ENCODE measurements around the gene KRT27.

Gene KRT27

DNA sequence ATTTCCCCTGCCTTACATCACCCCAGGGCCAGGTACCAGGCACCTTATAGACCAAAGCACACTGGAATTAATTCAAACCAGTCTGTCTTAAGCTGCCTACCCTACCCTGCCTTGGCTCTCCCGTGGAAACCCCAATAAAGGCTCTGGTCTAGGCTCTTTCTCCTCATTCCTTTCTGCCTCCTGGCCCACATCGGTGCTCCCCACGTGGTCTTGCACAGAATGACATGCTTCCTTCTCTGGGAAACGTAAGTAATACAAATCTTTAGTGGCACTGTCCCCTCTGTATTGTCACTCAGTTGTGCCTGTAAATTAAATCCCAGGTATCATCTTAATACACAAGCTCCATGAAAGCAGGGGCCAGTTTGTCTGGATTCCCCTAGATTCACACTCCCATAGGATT lies 43.8 kb downstream of the KRT27 start:
- no peak for ATAC-seq
- TF ChIP-seq TCF4 (CRISPR knock-in tag; IDR thresholded peaks at IDR 0.05; ENCODE audit: borderline replicate concordance) (no peak), BACH2 (CRISPR knock-in tag; IDR thresholded peaks at IDR 0.05; ENCODE audit: borderline replicate concordance) (no peak), ZNF565 (CRISPR knock-in tag; conservative IDR thresholded peaks at IDR 0.05; ENCODE audit: low read depth) (no peak), ZC3H10 (CRISPR knock-in tag; IDR thresholded peaks at IDR 0.05) (no peak), TOX (CRISPR knock-in tag; IDR thresholded peaks at IDR 0.05; ENCODE audit: borderline replicate concordance) (no peak), ARNTL (CRISPR knock-in tag; IDR thresholded peaks at IDR 0.05; ENCODE audit: borderline replicate concordance, low read depth) (no peak), ESRRG (CRISPR knock-in tag; IDR thresholded peaks at IDR 0.05) (no peak), CREB5 (CRISPR knock-in tag; IDR thresholded peaks at IDR 0.05; ENCODE audit: low read depth) (no peak), ZNF8 (CRISPR knock-in tag; IDR thresholded peaks at IDR 0.05) (no peak), ISL1 (CRISPR knock-in tag; IDR thresholded peaks at IDR 0.05) (no peak), PPARA (CRISPR knock-in tag; IDR thresholded peaks at IDR 0.05; ENCODE audit: borderline replicate concordance) (no peak)
- TF ChIP-seq, protein P1, sequence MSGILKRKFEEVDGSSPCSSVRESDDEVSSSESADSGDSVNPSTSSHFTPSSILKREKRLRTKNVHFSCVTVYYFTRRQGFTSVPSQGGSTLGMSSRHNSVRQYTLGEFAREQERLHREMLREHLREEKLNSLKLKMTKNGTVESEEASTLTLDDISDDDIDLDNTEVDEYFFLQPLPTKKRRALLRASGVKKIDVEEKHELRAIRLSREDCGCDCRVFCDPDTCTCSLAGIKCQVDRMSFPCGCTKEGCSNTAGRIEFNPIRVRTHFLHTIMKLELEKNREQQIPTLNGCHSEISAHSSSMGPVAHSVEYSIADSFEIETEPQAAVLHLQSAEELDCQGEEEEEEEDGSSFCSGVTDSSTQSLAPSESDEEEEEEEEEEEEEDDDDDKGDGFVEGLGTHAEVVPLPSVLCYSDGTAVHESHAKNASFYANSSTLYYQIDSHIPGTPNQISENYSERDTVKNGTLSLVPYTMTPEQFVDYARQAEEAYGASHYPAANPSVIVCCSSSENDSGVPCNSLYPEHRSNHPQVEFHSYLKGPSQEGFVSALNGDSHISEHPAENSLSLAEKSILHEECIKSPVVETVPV (CRISPR knock-in tag; IDR thresholded peaks at IDR 0.05) = no peak
- TF ChIP-seq, protein P2, sequence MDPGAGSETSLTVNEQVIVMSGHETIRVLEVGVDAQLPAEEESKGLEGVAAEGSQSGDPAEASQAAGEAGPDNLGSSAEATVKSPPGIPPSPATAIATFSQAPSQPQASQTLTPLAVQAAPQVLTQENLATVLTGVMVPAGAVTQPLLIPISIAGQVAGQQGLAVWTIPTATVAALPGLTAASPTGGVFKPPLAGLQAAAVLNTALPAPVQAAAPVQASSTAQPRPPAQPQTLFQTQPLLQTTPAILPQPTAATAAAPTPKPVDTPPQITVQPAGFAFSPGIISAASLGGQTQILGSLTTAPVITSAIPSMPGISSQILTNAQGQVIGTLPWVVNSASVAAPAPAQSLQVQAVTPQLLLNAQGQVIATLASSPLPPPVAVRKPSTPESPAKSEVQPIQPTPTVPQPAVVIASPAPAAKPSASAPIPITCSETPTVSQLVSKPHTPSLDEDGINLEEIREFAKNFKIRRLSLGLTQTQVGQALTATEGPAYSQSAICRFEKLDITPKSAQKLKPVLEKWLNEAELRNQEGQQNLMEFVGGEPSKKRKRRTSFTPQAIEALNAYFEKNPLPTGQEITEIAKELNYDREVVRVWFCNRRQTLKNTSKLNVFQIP (CRISPR knock-in tag; IDR thresholded peaks at IDR 0.05; ENCODE audit: borderline replicate concordance, low read depth) = no peak

- no peak for ATAC-seq
- TF ChIP-seq ZFP3 (CRISPR knock-in tag; IDR thresholded peaks at IDR 0.05) (no peak), ZC3H10 (CRISPR knock-in tag; IDR thresholded peaks at IDR 0.05) (no peak), TCF4 (CRISPR knock-in tag; IDR thresholded peaks at IDR 0.05; ENCODE audit: borderline replicate concordance) (no peak), RARB (CRISPR knock-in tag; IDR thresholded peaks at IDR 0.05) (no peak), OSR1 (CRISPR knock-in tag; IDR thresholded peaks at IDR 0.05) (no peak), ARNTL (CRISPR knock-in tag; IDR thresholded peaks at IDR 0.05; ENCODE audit: borderline replicate concordance, low read depth) (no peak), PPARA (CRISPR knock-in tag; IDR thresholded peaks at IDR 0.05; ENCODE audit: borderline replicate concordance) (no peak), ZFP30 (CRISPR knock-in tag; IDR thresholded peaks at IDR 0.05) (no peak), SNAI2 (CRISPR knock-in tag; IDR thresholded peaks at IDR 0.05) (no peak)
- TF ChIP-seq, protein P2 (CRISPR knock-in tag; IDR thresholded peaks at IDR 0.05; ENCODE audit: borderline replicate concordance, low read depth) = no peak
Measured at GRCh38 chr17:40735016-40735415, 47.3 kb downstream of the KRT27 start.

GRCh38 chr17:40734018-40734417 lies 48.3 kb downstream of the KRT27 start:
- ATAC-seq = no peak
- TF ChIP-seq PPARA (CRISPR knock-in tag; IDR thresholded peaks at IDR 0.05; ENCODE audit: borderline replicate concordance) = no peak

GRCh38 chr17:40730970-40731369 lies 51.4 kb downstream of the KRT27 start:
- no peak for ATAC-seq
- TF ChIP-seq ARNTL (CRISPR knock-in tag; IDR thresholded peaks at IDR 0.05; ENCODE audit: borderline replicate concordance, low read depth) = no peak
- TF ChIP-seq ISL1 (CRISPR knock-in tag; IDR thresholded peaks at IDR 0.05) = no peak
- no peak for TF ChIP-seq BACH2 (CRISPR knock-in tag; IDR thresholded peaks at IDR 0.05; ENCODE audit: borderline replicate concordance)
- TF ChIP-seq ZC3H10 (CRISPR knock-in tag; IDR thresholded peaks at IDR 0.05) = no peak
- TF ChIP-seq TOX (CRISPR knock-in tag; IDR thresholded peaks at IDR 0.05; ENCODE audit: borderline replicate concordance) = no peak
- no peak for TF ChIP-seq GLIS3 (CRISPR knock-in tag; IDR thresholded peaks at IDR 0.05)
- no peak for TF ChIP-seq OSR1 (CRISPR knock-in tag; IDR thresholded peaks at IDR 0.05)
- no peak for TF ChIP-seq CREB5 (CRISPR knock-in tag; IDR thresholded peaks at IDR 0.05; ENCODE audit: low read depth)
- TF ChIP-seq ZNF70 (CRISPR knock-in tag; IDR thresholded peaks at IDR 0.05) = no peak
- no peak for TF ChIP-seq ESRRG (CRISPR knock-in tag; IDR thresholded peaks at IDR 0.05)
- TF ChIP-seq CSDC2 (CRISPR knock-in tag; IDR thresholded peaks at IDR 0.05) = no peak
- TF ChIP-seq SNAI2 (CRISPR knock-in tag; IDR thresholded peaks at IDR 0.05) = no peak
- TF ChIP-seq, protein P3, sequence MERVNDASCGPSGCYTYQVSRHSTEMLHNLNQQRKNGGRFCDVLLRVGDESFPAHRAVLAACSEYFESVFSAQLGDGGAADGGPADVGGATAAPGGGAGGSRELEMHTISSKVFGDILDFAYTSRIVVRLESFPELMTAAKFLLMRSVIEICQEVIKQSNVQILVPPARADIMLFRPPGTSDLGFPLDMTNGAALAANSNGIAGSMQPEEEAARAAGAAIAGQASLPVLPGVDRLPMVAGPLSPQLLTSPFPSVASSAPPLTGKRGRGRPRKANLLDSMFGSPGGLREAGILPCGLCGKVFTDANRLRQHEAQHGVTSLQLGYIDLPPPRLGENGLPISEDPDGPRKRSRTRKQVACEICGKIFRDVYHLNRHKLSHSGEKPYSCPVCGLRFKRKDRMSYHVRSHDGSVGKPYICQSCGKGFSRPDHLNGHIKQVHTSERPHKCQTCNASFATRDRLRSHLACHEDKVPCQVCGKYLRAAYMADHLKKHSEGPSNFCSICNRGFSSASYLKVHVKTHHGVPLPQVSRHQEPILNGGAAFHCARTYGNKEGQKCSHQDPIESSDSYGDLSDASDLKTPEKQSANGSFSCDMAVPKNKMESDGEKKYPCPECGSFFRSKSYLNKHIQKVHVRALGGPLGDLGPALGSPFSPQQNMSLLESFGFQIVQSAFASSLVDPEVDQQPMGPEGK (CRISPR knock-in tag; IDR thresholded peaks at IDR 0.05; ENCODE audit: borderline replicate concordance) = no peak
- TF ChIP-seq, protein P4, sequence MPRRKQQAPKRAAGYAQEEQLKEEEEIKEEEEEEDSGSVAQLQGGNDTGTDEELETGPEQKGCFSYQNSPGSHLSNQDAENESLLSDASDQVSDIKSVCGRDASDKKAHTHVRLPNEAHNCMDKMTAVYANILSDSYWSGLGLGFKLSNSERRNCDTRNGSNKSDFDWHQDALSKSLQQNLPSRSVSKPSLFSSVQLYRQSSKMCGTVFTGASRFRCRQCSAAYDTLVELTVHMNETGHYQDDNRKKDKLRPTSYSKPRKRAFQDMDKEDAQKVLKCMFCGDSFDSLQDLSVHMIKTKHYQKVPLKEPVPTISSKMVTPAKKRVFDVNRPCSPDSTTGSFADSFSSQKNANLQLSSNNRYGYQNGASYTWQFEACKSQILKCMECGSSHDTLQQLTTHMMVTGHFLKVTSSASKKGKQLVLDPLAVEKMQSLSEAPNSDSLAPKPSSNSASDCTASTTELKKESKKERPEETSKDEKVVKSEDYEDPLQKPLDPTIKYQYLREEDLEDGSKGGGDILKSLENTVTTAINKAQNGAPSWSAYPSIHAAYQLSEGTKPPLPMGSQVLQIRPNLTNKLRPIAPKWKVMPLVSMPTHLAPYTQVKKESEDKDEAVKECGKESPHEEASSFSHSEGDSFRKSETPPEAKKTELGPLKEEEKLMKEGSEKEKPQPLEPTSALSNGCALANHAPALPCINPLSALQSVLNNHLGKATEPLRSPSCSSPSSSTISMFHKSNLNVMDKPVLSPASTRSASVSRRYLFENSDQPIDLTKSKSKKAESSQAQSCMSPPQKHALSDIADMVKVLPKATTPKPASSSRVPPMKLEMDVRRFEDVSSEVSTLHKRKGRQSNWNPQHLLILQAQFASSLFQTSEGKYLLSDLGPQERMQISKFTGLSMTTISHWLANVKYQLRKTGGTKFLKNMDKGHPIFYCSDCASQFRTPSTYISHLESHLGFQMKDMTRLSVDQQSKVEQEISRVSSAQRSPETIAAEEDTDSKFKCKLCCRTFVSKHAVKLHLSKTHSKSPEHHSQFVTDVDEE (CRISPR knock-in tag; IDR thresholded peaks at IDR 0.05) = no peak
- TF ChIP-seq RARB (CRISPR knock-in tag; IDR thresholded peaks at IDR 0.05) = no peak
